ENCODE data around the gene PRORP.
A peak's percentile ranks its signal among the peaks of the same experiment; 100 is the strongest.

PRORP gene

DNA sequence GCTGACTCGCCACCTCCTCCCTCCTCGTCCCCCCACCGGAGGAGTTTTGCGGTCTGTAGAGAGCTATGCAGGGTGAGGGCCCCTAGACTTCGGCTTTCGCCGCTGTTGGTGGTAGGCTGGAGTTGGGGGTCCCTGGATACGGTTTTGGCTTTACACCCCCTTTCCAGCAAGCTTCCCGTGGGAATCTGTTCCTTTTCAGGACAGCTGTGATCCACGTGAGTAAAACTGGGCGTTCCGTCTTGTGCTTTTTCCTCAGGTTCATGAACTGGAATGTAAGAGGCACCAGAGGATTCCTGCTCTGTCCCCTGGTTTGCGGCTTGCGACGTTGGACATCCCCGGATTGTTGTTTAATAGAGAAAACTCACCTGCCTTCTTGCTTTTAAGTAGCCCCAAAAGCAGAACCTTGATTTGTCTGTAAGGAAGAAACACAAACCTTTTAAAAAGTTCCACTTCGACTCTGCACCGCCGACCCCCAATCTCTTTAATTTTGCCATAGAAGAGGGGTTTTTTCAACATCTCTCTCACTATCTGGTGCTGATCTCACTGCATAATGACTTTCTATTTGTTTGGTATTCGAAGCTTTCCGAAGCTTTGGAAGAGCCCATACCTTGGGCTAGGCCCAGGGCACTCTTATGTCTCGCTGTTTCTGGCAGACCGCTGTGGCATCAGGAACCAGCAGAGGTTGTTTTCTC lies 490 bp downstream of the PRORP start (continued):
- TF ChIP-seq, protein P1, sequence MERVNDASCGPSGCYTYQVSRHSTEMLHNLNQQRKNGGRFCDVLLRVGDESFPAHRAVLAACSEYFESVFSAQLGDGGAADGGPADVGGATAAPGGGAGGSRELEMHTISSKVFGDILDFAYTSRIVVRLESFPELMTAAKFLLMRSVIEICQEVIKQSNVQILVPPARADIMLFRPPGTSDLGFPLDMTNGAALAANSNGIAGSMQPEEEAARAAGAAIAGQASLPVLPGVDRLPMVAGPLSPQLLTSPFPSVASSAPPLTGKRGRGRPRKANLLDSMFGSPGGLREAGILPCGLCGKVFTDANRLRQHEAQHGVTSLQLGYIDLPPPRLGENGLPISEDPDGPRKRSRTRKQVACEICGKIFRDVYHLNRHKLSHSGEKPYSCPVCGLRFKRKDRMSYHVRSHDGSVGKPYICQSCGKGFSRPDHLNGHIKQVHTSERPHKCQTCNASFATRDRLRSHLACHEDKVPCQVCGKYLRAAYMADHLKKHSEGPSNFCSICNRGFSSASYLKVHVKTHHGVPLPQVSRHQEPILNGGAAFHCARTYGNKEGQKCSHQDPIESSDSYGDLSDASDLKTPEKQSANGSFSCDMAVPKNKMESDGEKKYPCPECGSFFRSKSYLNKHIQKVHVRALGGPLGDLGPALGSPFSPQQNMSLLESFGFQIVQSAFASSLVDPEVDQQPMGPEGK (tag by site-specific recombination; IDR thresholded peaks at IDR 0.05), result peak; percentile 73
- TF ChIP-seq ZNF785 (tag by site-specific recombination; IDR thresholded peaks at IDR 0.05) (no peak), ZNF23 (tag by site-specific recombination; IDR thresholded peaks at IDR 0.05; ENCODE audit: borderline replicate concordance) (no peak), ZNF133 (tag by site-specific recombination; IDR thresholded peaks at IDR 0.05) (no peak), ZNF660 (tag by site-specific recombination; IDR thresholded peaks at IDR 0.05) (no peak), ZNF510 (tag by site-specific recombination; IDR thresholded peaks at IDR 0.05; ENCODE audit: insufficient replicate concordance) (no peak), OSR2 (tag by site-specific recombination; IDR thresholded peaks at IDR 0.05) (no peak), ZNF214 (tag by site-specific recombination; IDR thresholded peaks at IDR 0.05; ENCODE audit: borderline replicate concordance) (no peak), ZNF626 (tag by site-specific recombination; IDR thresholded peaks at IDR 0.05) (no peak), ZNF169 (tag by site-specific recombination; IDR thresholded peaks at IDR 0.05) (no peak), ZNF629 (tag by site-specific recombination; IDR thresholded peaks at IDR 0.05) (no peak), ZBTB17 (tag by site-specific recombination; IDR thresholded peaks at IDR 0.05) (peak; percentile 65), ZNF843 (tag by site-specific recombination; IDR thresholded peaks at IDR 0.05) (no peak), ZBTB48 (tag by site-specific recombination; IDR thresholded peaks at IDR 0.05) (peak; percentile 78; the same call in 1 of the 2 replicates), GFI1B (tag by site-specific recombination; IDR thresholded peaks at IDR 0.05) (no peak), ZNF341 (tag by site-specific recombination; IDR thresholded peaks at IDR 0.05; ENCODE audit: low read depth) (no peak), REPIN1 (tag by site-specific recombination; IDR thresholded peaks at IDR 0.05; ENCODE audit: low read depth) (no peak)
- TF ChIP-seq, protein P2, sequence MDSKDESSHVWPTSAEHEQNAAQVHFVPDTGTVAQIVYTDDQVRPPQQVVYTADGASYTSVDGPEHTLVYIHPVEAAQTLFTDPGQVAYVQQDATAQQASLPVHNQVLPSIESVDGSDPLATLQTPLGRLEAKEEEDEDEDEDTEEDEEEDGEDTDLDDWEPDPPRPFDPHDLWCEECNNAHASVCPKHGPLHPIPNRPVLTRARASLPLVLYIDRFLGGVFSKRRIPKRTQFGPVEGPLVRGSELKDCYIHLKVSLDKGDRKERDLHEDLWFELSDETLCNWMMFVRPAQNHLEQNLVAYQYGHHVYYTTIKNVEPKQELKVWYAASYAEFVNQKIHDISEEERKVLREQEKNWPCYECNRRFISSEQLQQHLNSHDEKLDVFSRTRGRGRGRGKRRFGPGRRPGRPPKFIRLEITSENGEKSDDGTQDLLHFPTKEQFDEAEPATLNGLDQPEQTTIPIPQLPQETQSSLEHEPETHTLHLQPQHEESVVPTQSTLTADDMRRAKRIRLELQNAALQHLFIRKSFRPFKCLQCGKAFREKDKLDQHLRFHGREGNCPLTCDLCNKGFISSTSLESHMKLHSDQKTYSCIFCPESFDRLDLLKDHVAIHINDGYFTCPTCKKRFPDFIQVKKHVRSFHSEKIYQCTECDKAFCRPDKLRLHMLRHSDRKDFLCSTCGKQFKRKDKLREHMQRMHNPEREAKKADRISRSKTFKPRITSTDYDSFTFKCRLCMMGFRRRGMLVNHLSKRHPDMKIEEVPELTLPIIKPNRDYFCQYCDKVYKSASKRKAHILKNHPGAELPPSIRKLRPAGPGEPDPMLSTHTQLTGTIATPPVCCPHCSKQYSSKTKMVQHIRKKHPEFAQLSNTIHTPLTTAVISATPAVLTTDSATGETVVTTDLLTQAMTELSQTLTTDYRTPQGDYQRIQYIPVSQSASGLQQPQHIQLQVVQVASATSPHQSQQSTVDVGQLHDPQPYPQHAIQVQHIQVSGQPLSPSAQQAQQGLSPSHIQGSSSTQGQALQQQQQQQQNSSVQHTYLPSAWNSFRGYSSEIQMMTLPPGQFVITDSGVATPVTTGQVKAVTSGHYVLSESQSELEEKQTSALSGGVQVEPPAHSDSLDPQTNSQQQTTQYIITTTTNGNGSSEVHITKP (tag by site-specific recombination; IDR thresholded peaks at IDR 0.05), result peak; percentile 19; the same call in 1 of the 2 replicates
- TF ChIP-seq, protein P3, sequence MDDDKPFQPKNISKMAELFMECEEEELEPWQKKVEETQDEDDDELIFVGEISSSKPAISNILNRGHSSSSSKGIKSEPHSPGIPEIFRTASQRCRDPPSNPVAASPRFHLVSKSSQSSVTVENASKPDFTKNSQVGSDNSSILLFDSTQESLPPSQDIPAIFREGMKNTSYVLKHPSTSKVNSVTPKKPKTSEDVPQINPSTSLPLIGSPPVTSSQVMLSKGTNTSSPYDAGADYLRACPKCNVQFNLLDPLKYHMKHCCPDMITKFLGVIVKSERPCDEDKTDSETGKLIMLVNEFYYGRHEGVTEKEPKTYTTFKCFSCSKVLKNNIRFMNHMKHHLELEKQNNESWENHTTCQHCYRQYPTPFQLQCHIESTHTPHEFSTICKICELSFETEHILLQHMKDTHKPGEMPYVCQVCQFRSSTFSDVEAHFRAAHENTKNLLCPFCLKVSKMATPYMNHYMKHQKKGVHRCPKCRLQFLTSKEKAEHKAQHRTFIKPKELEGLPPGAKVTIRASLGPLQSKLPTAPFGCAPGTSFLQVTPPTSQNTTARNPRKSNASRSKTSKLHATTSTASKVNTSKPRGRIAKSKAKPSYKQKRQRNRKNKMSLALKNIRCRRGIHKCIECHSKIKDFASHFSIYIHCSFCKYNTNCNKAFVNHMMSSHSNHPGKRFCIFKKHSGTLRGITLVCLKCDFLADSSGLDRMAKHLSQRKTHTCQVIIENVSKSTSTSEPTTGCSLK (tag by site-specific recombination; IDR thresholded peaks at IDR 0.05), result no peak
- TF ChIP-seq, protein P4, sequence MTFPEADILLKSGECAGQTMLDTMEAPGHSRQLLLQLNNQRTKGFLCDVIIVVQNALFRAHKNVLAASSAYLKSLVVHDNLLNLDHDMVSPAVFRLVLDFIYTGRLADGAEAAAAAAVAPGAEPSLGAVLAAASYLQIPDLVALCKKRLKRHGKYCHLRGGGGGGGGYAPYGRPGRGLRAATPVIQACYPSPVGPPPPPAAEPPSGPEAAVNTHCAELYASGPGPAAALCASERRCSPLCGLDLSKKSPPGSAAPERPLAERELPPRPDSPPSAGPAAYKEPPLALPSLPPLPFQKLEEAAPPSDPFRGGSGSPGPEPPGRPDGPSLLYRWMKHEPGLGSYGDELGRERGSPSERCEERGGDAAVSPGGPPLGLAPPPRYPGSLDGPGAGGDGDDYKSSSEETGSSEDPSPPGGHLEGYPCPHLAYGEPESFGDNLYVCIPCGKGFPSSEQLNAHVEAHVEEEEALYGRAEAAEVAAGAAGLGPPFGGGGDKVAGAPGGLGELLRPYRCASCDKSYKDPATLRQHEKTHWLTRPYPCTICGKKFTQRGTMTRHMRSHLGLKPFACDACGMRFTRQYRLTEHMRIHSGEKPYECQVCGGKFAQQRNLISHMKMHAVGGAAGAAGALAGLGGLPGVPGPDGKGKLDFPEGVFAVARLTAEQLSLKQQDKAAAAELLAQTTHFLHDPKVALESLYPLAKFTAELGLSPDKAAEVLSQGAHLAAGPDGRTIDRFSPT (tag by site-specific recombination; IDR thresholded peaks at IDR 0.05), result no peak
